Neutrophil (primary cell): ENCODE data around the gene DDX19B.
"Not testable (repeated sequence)": the region's sequence is repeated elsewhere in the genome, so short reads cannot be mapped to it uniquely, and the experiment has no call there.

Source experiments
- H3K27ac ChIP-seq: fragments of 200-600 bp; sonication (generic); 2 replicates; pipeline ENCODE4 v1.5.1; 2016; ENCODE audit warnings: mild to moderate bottlenecking, moderate library complexity
- H3K27me3 ChIP-seq: fragments of 200-600 bp; sonication (generic); 2 replicates; pipeline ENCODE4 v1.6.0; 2016; ENCODE audit warnings: mild to moderate bottlenecking
- H3K36me3 ChIP-seq: fragments of 200-600 bp; sonication (generic); 2 replicates; pipeline ENCODE4 v1.5.1; 2017
- H3K4me1 ChIP-seq, 2 experiments: fragments of 200-600 bp in 1 of 2; sonication (generic) in 1 of 2; 1 replicate in 1 of 2; 2 replicates in 1 of 2; pipeline versions ENCODE4 v1.5.1 to v1.6.1; 2013 to 2016; ENCODE audit warnings: low read depth in 1 of 2, low read length in 1 of 2, mild to moderate bottlenecking in 1 of 2, moderate library complexity in 1 of 2; ENCODE audit not compliant: control insufficient read depth in 1 of 2, insufficient read depth in 1 of 2
- H3K4me3 ChIP-seq, 2 experiments: fragments of 200-600 bp in 1 of 2; sonication (generic) in 1 of 2; 1 replicate in 1 of 2; 2 replicates in 1 of 2; pipeline ENCODE4 v1.5.1; 2013 to 2016; ENCODE audit warnings: low read depth in 1 of 2, low read length in 1 of 2, mild to moderate bottlenecking in 1 of 2, moderate library complexity in 1 of 2
- H3K9me3 ChIP-seq: fragments of 200-600 bp; sonication (generic); 2 replicates; pipeline ENCODE4 v1.5.1; 2016
- CTCF ChIP-seq: fragments of 200-600 bp; sonication (generic); IDR thresholded peaks from 2 replicates; pipeline ENCODE4 v1.5.1; 2016; ENCODE audit warnings: antibody characterized with exemption

Gene DDX19B

DNA sequence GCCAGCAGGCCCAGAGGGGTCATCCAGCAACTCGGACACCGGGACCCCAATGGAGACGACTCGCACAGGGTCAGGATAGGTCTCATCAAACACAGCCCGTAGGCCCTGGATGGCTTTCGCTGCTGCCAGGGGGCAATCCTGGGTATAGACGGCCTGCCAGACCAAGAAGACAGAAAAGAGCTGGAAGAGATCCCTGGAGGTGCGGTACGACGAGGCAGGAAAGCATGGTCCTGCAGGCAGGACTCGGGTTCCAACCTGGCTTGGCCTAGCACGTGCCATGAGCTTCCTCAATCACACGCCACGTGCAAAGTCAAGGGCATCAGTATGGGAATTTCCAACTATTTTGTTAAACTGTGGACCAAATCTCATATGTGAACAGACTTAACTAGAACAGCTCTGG, 40.9 kb upstream of the DDX19B start:
- peaks cover 40% of the 10 kb centered on the region for H3K36me3 ChIP-seq
- H3K4me1 ChIP-seq = no peaks in the 10 kb centered on the region
- H3K27ac ChIP-seq = no peak overlapping the region
- H3K4me3 ChIP-seq = no peak overlapping the region
- H3K9me3 ChIP-seq = no peaks in the 10 kb centered on the region
- H3K27me3 ChIP-seq = no peaks in the 10 kb centered on the region
- no peak for TF ChIP-seq CTCF

DNA sequence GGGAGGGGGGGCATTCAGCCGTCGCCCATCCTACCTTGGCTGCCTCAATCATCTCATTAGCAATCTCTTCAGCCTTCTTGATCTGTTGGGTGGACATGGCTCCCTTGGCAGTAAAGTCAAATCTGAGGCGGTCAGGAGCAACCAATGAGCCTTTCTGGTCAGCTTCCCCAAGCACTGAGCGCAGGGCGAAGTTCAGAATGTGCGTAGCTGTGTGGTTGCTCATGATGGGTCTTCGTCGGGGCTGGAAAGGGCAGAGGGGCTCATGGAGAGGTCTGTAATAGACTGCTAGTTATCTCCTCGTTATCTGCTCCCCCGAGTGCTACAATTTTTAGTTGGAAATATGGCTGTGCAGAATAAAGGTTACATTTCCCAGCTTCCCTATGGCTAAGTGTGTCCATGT, 40.0 kb upstream of the DDX19B start:
- H3K9me3 ChIP-seq = no peaks in the 10 kb centered on the region
- no peak overlapping the region for H3K4me3 ChIP-seq
- H3K4me1 ChIP-seq = no peaks in the 10 kb centered on the region
- no peak for TF ChIP-seq CTCF
- peaks cover 46% of the 10 kb centered on the region for H3K36me3 ChIP-seq
- H3K27me3 ChIP-seq = no peaks in the 10 kb centered on the region
- no peak overlapping the region for H3K27ac ChIP-seq

GRCh38 chr16:70259903-70260302, 39.1 kb upstream of the DDX19B start:
- H3K4me3 ChIP-seq, H3K27ac ChIP-seq, H3K9me3 ChIP-seq, H3K27me3 ChIP-seq, H3K4me1 ChIP-seq: not testable (repeated sequence)
- H3K36me3 ChIP-seq = peaks cover 53% of the 10 kb centered on the region

GRCh38 chr16:70267516-70267915, 31.5 kb upstream of the DDX19B start:
- H3K9me3 ChIP-seq = no peaks in the 10 kb centered on the region
- no peak overlapping the region for H3K4me3 ChIP-seq
- TF ChIP-seq CTCF = no peak
- no peaks in the 10 kb centered on the region for H3K4me1 ChIP-seq
- H3K27ac ChIP-seq = no peak overlapping the region
- H3K27me3 ChIP-seq = no peaks in the 10 kb centered on the region
- H3K36me3 ChIP-seq = peaks cover 37% of the 10 kb centered on the region

DNA sequence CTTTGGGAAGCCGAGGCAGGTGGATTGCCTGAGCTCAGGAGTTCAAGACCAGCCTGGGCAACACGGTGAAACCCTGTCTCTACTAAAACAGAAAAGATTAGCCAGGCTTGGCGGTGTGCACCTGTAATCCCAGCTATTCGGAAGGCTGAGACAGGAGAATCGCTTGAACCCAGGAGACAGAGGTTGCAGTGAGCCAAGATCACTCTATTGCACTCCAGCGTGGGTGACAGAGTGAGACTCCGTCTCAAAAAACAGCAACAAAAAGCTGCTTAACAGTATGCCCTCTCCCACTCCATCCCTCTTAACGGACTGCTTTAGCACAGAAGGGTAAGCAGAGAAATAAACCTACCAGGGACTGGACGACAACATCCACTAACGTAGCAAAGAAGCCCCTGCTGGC, 31.1 kb upstream of the DDX19B start:
- H3K4me3 ChIP-seq, H3K4me1 ChIP-seq, H3K9me3 ChIP-seq, H3K27ac ChIP-seq, H3K27me3 ChIP-seq: not testable (repeated sequence)
- H3K36me3 ChIP-seq = peaks cover 35% of the 10 kb centered on the region

- TF ChIP-seq CTCF = no peak
- Histone ChIP-seq H3K27ac (no peak overlapping the region), H3K27me3 (no peaks in the 10 kb centered on the region), H3K4me3 (no peak overlapping the region), H3K36me3 (peaks cover 26% of the 10 kb centered on the region), H3K4me1 (no peaks in the 10 kb centered on the region), H3K9me3 (no peaks in the 10 kb centered on the region)
These were observed 29.5 kb upstream of the DDX19B start for GRCh38 chr16:70269471-70269870.

GRCh38 chr16:70270176-70270575, 28.8 kb upstream of the DDX19B start:
- H3K4me3 ChIP-seq = no peak overlapping the region
- no peak for TF ChIP-seq CTCF
- H3K9me3 ChIP-seq = no peaks in the 10 kb centered on the region
- H3K4me1 ChIP-seq = no peaks in the 10 kb centered on the region
- H3K27me3 ChIP-seq = no peaks in the 10 kb centered on the region
- no peak overlapping the region for H3K27ac ChIP-seq
- peaks cover 23% of the 10 kb centered on the region for H3K36me3 ChIP-seq
